Fibroblast of skin of abdomen (primary cell): ENCODE data around the gene GPM6B. TPM values are rescaled to one million over a fixed set of nuclear protein-coding genes. Genes with fewer than 3 reads are reported as not detected.

ENCODE experiments used
- DNase-seq: peaks from one replicate; pipeline ENCODE4 v3.0.0-alpha.2; 2013
- polyA plus RNA-seq, 2 experiments: library from polyadenylated mRNA; unstranded; fragments of 120-200 nt; gene quantifications; one replicate each; pipeline ENCODE4 v1.2.1, GENCODE V29; 2013; ENCODE audit not compliant: insufficient read length in 2 of 2

GPM6B gene, protein sequence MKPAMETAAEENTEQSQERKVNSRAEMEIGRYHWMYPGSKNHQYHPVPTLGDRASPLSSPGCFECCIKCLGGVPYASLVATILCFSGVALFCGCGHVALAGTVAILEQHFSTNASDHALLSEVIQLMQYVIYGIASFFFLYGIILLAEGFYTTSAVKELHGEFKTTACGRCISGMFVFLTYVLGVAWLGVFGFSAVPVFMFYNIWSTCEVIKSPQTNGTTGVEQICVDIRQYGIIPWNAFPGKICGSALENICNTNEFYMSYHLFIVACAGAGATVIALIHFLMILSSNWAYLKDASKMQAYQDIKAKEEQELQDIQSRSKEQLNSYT
- 0.76 TPM for polyA plus RNA-seq (2013, experiment 1 of 2; ENCODE audit: insufficient read length)
- 0.73 TPM for polyA plus RNA-seq (2013, experiment 2 of 2; ENCODE audit: insufficient read length)

DNA sequence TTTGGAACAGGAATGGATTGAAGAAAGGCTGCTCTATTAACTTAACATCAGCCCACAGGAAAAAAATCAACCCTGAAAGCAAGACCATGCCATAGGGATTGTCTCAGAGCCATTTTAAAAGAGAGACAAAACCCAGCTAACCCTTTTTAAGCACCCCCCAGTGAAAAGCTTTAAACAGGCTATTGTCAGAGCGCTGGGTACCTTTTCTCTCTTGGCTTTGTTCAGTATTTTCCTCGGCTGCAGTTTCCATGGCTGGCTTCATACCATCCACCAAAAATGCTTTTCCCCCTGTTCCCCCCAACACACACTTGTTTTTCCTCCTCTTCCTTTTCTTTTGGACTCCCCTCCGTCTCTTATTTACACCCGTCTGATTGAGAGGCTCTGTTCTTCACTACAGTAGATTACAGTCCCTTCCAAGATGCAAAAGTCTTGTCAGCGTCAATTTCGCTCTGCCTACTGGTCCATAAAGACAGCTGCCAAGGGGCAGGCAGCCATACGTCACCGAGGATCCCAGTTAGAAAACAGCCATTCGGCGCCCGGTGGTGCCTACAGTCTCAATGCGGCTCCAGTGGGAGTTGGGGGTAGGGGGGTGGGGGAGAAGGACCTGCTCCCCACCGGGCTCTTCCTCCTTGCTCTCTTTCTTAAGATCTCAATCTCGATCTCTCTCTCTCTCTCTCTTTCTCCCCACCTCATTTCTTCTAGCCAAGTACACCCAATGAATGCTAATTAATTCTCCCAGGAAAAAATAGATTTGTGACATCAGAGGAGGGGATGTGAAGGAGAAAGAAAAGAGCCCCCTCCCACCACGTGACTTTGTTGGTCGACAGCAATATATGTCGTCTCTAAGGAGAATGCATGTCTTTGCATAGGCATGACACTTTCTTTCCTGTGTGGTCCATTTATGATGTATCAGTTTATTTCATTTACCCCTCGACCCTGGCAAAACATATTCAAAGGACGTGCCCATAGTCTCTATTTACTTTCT, at the start of gene GPM6B:
Gene GPM6B, minus strand, starts transcription at position 451 of the 985 bp plus-strand sequence. Its CDS starts 189 bp downstream, at position 262.
- no peak for DNase-seq

DNA sequence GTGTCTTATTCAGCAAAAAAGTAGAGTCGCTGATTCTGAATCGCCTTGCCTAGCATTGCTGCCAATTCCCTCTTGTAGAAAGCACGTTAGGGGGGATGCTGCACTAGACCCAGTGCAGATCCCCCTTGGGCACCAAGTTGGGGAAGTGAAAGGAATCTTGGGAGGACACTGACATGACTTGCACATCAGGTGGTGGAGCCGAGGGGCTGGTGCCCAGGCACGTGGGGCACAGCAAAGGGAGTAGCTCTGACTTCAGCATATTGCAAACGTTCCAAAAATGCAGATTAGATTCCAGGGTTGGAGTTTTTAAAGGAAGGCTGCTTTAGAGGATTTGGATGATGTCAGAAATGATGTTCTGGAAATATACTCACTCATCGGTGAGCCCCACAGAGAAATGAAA, 47.4 kb upstream of the GPM6B start:
- DNase-seq, result peak; percentile 9

DNA sequence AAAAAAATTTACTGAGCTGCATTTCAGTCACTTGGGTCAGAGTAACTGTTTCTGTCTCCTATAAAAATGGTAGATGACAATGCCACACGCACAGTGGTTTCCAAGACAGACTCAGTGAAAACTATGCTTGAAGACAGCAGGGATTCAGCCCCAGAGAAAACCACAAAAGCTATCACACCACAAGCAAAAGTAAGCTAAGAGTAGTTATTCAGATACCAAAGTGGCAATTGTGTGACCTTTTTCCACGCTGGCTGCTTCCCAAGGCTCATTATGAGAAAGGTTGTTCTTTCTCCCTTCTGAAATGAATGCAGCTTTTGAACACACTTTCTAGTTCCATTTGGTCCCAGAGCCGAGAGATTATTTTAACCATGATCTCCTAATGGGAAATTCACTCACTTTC, 46.4 kb upstream of the GPM6B start:
- no peak for DNase-seq

DNA sequence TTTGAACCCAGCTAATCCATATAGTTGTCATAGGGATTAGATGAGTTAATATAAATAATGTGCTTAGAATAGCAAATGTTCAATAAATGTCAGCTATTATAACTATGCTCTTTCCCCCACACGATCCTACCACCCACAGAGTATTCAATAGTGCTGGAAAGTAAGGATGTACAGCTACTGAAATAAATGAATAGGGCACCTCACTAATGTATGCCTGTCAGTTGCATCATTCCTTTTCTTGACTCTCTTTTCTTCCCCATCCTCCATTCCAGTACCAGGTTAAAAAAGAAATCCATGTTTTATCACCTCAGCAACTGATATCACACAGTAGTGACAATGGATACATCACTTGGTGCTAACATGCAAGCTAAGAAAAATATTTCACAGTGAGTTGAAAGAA, 42.8 kb upstream of the GPM6B start:
- DNase-seq, result no peak

DNA sequence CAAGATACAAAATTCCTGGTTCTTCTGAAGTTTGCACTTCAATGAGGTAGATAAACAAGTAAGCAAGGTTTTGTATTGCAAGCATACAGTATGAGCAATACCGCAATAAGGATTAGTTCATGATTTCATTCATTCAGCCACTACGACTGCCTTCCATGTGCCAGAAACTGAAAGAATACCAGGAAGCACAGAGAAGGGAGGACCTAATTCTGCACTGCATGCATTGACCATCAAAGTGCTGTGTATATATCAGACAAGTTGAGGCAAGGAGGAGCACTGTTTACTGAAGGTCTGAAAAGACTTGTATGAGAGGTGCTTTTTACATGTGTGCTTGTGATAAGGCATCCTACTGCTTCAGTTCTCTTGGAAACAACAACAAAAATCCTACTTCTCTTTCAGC, 40.9 kb upstream of the GPM6B start:
- DNase-seq, result no peak

DNA sequence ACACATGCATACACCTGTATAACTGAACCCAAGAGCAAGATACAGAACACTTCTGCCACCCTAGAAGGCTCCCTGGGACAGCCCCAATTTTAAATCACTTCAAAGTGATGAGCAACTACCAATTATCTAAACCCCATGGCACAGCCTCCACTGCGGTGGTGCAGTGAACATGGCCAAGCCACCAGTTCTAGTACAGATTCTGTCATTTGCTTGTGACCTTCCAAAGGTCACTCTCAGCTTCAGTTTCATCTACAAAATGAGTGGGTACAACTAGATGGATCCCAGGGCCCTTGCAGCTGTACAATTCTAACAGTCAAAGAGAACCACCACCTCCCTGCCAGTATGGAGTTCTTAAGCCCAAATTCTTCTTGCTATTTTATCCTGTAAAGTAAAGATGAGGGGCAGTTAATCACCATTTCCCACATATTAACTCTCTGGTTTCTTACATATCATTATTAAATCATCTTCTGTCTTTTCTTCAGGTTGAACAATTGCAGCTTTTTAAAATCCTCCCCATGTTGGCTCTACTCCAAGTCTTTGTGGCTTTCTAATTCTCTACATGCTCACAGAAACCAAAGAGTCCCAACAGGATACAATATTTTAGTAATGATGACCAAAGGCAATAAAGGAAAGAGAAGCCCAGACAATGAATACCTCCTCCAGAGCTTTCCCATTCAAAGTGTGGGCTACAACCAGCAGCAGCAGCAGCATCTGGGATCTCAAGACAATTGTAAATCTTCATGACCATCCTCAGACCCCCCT, 39.0 kb upstream of the GPM6B start:
- DNase-seq, result peak; percentile 40

DNA sequence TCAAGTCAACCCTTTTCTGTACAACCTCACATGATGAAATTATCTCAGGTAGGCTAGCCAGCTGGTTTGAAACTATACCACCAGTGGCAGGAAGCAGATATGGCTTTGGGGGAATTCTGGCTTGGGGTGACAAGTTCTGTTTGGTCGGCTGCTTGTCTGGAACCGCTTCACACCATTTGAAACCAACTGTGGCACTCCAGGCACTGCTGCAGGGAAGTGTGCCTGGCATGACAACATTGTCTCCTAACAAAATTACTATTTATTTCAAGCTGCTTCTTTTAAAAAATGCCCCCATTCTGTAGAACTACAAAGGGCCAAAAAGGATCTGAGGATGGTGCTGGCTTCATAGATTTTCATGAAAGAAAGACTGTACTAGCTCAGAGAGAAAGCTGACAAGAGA, 37.1 kb upstream of the GPM6B start:
- DNase-seq, result no peak

DNA sequence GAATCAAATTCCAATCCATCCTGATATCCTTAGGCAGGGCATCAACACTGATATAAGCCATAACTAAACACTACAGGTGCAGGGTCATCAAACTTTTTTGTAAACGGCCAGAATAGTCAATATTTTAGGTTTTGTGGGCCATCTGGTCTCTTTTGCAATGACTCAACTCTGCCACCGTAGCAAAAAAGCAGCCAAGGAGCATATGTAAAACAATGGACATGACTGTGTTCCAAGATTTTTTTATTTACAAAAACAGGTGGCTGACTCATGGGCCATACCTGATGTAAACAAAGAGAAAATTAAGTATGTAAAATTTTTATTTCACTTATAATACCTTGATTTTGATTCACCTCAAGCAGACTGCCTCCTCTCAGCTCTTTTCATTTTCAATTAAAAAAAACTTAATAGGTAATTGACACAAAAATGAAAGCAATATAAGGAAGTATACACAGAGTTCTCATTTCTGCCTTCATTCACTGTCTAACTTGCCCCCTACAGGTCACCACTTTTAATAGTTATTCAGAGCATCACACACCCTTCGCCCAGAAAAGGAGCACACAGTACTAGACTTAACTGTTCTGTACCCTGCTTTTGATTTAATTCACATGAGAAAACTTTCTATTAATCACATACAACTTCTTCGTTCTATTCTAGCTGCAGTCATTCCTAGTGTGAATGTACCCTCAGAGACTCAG, 35.3 kb upstream of the GPM6B start:
- DNase-seq, result no peak

DNA sequence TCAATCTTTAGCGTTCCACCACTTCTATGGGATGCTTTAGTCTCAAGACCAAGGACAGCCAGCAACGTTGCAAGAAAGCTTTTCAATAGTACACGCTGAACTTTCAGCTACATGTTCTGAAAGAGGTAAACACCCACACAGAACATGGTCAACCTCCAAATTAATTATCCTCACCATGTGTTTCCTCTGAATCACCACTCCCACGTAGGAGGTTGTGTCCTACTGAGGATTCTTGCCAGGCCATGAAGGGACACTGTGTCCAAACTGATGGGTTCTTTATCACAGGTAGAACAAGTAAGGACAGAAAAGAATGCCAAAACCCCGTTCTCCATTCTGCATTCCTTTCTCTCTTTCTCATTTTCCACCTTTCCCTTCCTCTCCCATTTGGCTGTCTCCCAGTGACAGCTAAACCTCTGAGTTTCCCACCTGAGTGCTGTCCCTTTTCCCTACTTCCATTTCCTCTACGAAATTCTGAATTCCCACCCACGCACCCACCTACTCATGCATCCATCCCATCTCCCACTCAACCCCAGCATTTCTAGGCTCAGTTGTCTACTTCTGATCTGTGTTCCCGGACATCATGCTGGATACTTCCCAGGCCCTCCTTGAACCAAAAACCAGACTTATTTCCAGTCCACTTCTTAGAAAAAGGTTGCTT, 29.0 kb upstream of the GPM6B start:
- no peak for DNase-seq

DNA sequence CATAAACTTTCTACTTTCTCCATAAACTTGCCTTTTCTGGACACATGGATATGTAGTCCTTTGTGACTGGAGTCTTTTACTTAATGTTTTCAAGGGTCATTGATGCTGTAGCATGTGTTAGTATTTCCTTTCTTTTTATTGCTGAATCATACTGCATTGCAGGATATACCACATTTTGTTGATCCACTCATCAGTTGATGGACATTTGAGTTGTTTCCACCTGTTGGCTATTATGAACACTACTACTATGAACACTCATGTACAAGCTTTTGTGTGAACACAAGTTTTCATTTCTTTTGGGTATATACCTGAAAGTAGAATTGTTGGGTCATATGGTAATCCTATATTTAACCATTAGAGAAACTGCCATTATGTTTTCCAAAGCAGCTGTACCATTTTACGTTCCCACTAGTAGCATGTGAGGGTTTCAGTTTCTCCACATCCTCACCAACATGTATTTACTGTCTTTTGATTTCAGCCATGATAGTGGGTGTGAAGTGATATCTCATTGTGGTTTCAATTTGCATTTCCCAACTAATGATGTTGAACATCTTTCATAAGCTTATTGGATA, 26.3 kb upstream of the GPM6B start:
- DNase-seq, result no peak

DNA sequence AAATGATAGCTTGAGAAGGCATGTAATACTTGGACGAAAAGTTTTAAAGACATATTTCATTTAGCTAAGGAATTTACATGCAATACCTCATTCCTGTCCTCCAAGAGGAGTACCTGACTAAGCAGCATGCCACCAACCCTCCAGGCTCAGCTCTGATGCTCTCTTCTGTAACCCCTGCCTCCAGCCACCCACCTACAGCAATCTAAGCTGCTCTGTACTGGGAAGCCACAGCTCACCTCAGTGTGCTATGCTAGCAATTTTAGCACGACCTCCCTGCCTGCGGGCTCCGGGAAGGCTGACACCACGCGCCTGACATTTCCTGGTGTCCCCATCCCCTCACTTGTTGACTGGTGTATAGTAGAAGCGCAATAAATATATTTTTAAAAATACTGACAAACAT, 23.2 kb upstream of the GPM6B start:
- no peak for DNase-seq

DNA sequence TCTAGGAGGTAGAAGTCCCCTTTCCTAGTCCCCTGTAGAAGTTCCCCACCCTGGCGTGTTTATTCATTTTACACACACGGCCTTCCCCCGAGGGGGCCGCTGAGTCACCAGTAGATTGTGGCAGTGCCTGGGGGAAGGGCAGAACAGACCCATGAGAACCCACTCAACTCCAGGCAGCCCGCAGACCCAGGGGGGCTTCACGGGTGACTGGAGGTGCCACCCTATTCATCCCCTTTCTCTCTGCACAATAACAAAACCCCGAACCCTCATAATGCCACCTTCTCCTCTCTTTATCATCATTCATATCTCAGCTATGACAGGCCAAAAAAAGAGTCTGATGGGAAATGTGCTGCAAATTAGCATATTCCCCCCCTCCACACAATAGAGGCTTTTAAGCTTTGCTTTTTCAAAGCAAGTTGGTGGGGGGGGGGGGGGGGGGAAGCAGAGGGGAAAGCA, 20.4 kb upstream of the GPM6B start:
- no peak for DNase-seq

DNA sequence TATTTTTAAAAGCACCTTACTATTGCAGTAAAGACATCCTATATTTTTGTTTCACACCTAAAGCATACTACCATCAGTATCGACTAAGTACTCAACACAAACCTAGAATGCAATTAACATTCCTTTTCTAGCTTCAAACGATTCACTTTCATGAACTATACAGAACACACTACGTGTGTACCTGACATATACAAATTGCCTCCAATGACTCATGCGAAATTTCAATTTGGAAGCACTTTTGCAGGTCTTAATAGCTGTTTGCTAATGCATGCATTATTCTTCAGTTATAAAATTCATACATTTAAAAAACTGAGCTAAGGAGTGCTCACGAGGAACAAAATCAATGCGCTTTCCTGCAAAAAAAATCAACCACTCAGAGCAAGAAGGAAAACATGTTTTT, 19.7 kb upstream of the GPM6B start:
- DNase-seq, result no peak

DNA sequence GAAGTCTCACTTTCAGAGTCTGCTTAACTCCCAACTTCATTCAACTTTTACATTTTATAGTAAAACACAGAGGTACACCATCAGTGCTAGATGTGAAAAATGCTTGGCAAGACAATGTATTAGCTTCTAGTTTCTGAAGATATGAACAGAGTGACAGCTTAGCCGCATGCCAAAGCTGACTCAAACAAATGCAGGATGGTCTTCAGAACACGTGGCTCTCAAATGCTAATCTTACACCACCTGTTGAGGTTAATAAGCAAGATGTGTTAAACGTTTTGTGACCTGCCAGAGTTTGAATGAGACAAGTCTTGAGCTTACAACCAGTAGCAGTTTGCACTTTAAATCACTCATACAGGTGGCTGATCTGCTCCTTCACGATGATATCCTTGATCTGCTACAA, 18.9 kb upstream of the GPM6B start:
- DNase-seq, result no peak

DNA sequence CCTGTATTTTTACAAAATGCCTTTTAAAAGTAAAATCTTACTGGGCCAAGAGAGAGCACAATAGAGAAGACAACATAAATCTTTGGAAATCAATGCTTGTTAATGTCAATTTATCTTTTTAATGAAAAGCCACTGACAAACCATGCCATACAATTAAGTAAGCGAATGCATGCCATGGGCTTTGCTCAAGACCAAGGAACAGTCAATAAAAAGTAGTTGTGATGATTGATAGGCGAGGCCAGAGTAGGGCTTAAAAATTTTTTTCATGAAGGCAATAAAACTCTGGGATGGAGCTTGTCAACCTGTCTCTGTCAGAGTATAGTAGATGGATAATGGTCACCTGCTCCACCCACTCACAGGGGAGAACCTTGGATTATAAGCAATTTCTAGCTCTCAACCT, 17.5 kb upstream of the GPM6B start:
- DNase-seq, result no peak

DNA sequence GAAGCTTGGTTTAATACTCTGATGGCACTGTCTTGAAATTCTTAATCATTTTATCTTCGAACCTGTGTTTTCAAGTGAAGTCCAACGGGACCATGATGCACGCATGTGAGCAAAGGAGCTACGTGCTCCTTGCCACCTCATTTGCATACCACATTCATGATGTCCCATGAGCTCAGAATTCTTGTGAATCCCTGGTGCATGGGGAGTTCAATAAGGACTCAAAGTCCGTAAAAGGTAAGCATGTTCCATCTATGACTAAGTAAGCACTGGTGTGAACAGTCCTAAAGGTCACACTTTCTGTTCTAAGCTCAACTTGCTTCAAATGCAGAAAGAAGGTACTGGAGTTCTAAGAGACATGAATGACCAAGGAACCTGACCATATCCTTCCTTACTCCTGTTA, 13.1 kb upstream of the GPM6B start:
- no peak for DNase-seq

DNA sequence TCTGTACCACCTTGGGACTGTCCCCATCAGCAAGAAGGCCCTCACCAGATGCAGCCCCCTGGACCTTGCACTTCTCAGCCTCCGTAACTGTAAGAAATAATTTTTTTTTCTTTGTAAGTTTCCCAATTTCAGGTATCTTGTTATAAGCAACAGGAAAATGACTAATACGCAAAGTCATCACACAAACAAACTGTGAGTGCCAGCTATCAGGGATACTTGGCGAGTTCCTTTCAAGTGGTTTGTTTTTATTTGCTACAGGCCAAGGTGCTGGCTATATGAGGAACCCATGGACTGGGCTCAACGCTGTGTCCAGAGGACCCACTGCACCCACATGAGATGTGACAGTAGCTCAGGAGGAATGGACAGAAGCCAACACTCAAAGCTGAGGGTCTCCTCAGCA, 11.5 kb upstream of the GPM6B start:
- DNase-seq, result no peak

DNA sequence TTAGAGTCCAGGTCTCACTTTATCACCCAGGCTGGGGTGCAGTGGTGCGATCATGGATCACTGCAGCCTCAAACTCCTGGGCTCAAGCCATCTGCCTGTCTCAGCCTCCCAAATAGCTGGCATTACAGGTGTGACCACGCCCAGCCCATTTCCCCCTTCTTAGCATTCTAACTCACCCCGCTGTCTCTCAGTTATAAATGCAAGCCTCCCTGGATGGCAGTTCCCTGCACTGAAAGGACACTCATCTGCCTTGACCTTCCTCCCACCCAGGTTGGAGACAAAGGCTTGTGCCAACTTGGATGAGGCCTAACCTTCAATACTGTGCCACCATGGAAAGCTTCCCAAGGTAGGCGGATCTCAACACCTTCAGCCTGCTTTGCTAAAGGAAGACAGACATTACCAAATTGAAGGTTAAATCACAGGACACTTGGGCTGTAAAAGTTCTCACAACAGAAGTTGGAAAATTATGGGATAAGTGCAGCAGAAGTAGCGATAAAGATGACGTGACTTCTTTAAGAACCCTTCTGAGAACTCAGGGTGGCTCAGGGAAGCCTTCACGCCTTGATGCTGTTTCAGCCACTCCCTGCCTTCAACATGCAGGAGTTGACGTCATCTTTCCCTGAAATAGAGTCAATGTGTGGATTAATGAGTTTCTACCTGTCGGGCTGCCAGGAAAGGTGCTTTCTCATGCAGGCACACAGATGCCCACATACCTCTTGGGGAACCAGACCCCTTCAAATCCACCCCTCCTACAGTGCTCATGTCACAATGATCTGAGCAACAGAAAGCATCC, 10.6 kb upstream of the GPM6B start:
- no peak for DNase-seq

DNA sequence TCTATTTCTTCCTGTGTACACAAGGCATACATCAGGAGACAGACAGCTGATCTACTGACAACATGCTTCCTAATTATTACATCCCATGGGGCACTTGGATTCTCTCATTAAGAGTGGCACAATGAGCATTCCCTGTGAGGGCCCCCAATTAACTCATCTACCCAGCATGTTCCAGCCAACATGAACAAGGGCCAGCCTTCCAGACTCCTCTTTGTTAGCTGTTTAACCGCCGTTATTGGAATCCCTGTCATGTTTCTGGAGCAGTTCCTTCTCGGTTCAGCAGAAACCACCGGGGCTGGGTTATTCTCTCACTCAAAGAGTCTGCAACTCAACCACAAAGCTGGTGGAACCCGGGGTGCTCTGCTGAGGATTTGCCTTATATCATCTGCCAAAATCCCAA, 9.9 kb upstream of the GPM6B start:
- DNase-seq, result no peak

DNA sequence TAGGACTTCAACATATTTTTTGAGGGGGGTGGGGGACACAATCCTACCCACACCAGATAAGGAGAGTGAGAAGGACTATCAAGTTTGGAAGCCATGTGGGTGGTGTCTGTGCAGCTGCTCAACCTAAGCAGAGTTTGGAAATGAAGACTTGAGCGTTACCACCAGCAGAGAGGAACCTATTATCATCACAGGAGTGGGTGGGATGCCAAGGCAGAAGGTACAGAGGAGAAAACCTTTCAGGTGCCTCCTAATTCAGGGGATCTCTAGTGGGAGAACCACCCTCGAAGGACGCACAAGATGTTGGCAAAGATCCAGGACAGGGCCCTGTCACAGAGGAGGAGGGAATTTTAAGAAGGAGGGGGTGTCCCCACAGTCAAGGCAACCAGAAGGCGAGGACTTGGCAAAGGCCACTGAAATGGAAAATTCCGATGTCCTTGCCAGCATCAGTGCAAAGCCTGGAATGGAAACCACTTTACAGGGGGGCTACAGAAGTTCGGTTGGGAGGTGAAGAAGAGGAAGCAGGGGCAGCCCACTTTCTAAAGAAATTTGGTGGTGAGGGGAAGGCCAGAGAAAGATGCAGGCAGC, 8.4 kb upstream of the GPM6B start:
- no peak for DNase-seq
